HepG2 (cell line): ENCODE measurements around the gene CNTFR. TPM values are rescaled to one million over a fixed set of nuclear protein-coding genes. Genes with fewer than 3 reads are reported as not detected.

Source experiments
- ADNP ChIP-seq: sonication (generic); formaldehyde crosslinking; IDR thresholded peaks from 2 replicates; pipeline ENCODE4 v1.4.0; 2020; ENCODE audit warnings: missing genetic modification reagents
- CBX5 ChIP-seq: sonication (generic); formaldehyde crosslinking; IDR thresholded peaks from 2 replicates; pipeline ENCODE4 v1.4.0; 2020; ENCODE audit warnings: missing genetic modification reagents, borderline replicate concordance
- CENPBD1 ChIP-seq: sonication (generic); formaldehyde crosslinking; IDR thresholded peaks from 2 replicates; pipeline ENCODE4 v1.8.0; 2022; ENCODE audit warnings: missing genetic modification reagents, low read depth, mild to moderate bottlenecking, borderline replicate concordance
- EP300 ChIP-seq, 3 experiments: sonication (generic) in 1 of 3; formaldehyde crosslinking in 1 of 3; IDR thresholded peaks; 2 replicates each; pipeline versions ENCODE4 v1.5.1 to v1.6.1; 2011 to 2020; ENCODE audit warnings: low read depth in 2 of 3, low read length in 2 of 3, borderline replicate concordance in 1 of 3, improper control_type of control experiment in 1 of 3, mild to moderate bottlenecking in 1 of 3, missing genetic modification reagents in 1 of 3, moderate library complexity in 1 of 3
- FOXK2 ChIP-seq: fragments of 450-650 bp; IDR thresholded peaks from 2 replicates; pipeline ENCODE4 v1.6.1; 2016
- GLI4 ChIP-seq: sonication (generic); formaldehyde crosslinking; IDR thresholded peaks from 2 replicates; pipeline ENCODE4 v1.5.1; 2020; ENCODE audit warnings: missing genetic modification reagents, mild to moderate bottlenecking, moderate library complexity, borderline replicate concordance
- JUNB ChIP-seq: sonication (generic); formaldehyde crosslinking; IDR thresholded peaks from 2 replicates; pipeline ENCODE4 v1.8.0; 2022; ENCODE audit warnings: missing genetic modification reagents, mild to moderate bottlenecking, borderline replicate concordance
- KDM1A ChIP-seq: IDR thresholded peaks from 2 replicates; pipeline ENCODE4 v1.6.1; 2016; ENCODE audit warnings: missing compliant biosample characterization
- MIER2 ChIP-seq: IDR thresholded peaks from 2 replicates; pipeline ENCODE4 v1.6.1; 2016; ENCODE audit warnings: missing biosample characterization, missing genetic modification reagents
- MYC ChIP-seq: sonication (generic); formaldehyde crosslinking; IDR thresholded peaks from 2 replicates; pipeline ENCODE4 v1.9.0; 2021; ENCODE audit warnings: missing genetic modification reagents, borderline replicate concordance
- NR2F1 ChIP-seq, 2 experiments: fragments of 450-650 bp in 1 of 2; formaldehyde crosslinking in 1 of 2; IDR thresholded peaks; 2 replicates each; pipeline versions ENCODE4 v1.5.0 to v1.6.1; 2016 to 2020; ENCODE audit warnings: mild to moderate bottlenecking in 1 of 2, missing compliant biosample characterization in 1 of 2, missing genetic modification reagents in 1 of 2, moderate library complexity in 1 of 2
- PRDM15 ChIP-seq: sonication (generic); formaldehyde crosslinking; IDR thresholded peaks from 2 replicates; pipeline ENCODE4 v1.4.0; 2020; ENCODE audit warnings: missing genetic modification reagents
- SKI ChIP-seq: fragments of 450-650 bp; IDR thresholded peaks from one replicate; pipeline ENCODE4 v1.6.1; 2018; ENCODE audit warnings: mild to moderate bottlenecking; ENCODE audit not compliant: partially characterized antibody
- U2AF1 ChIP-seq: fragments of 200-400 bp; formaldehyde crosslinking; optimal IDR thresholded peaks from 2 replicates; pipeline ENCODE3; 2017; ENCODE audit warnings: mild to moderate bottlenecking, low read depth, low read length
- ZNF275 ChIP-seq: sonication (generic); formaldehyde crosslinking; IDR thresholded peaks from 2 replicates; pipeline ENCODE4 v1.8.0; 2022; ENCODE audit warnings: missing genetic modification reagents, mild to moderate bottlenecking, inconsistent platforms, borderline replicate concordance
- ZNF7 ChIP-seq: IDR thresholded peaks from 2 replicates; pipeline ENCODE4 v1.6.1; 2016; ENCODE audit warnings: missing biosample characterization, missing genetic modification reagents
- ZNF710 ChIP-seq: sonication (generic); formaldehyde crosslinking; IDR thresholded peaks from 2 replicates; pipeline ENCODE4 v1.5.0; 2020; ENCODE audit warnings: mild to moderate bottlenecking, missing genetic modification reagents, borderline replicate concordance
- ZSCAN25 ChIP-seq: sonication (generic); formaldehyde crosslinking; IDR thresholded peaks from 2 replicates; pipeline ENCODE4 v1.8.0; 2022; ENCODE audit warnings: mild to moderate bottlenecking, missing genetic modification reagents
- polyA plus RNA-seq, 8 experiments: library from polyadenylated mRNA; depleted of rRNA in 3 of 8; stranded (reverse) in 7 of 8; unstranded in 1 of 8; fragments of >200 nt; fragmentation: Illumina TruSeq in 4 of 8; extraction: Trizol in 4 of 8; gene quantifications; 2 replicates each; pipeline versions ENCODE4 v1.2.1 to v1.2.3, GENCODE V29; 2011 to 2016; ENCODE audit warnings: low read depth in 4 of 8, missing spikeins in 1 of 8, mixed read lengths in 1 of 8; ENCODE audit not compliant: insufficient read depth in 1 of 8
- total RNA-seq, 5 experiments: library from RNA; depleted of rRNA; stranded (reverse); fragments of >200 nt; fragmentation: Illumina TruSeq; extraction: Trizol; gene quantifications; 2 replicates each; pipeline ENCODE4 v1.2.3, GENCODE V29; 2016; ENCODE audit warnings: low read depth in 1 of 5
- TF ChIP-seq, protein P1 (sequence below): sonication (generic); formaldehyde crosslinking; IDR thresholded peaks from 2 replicates; pipeline ENCODE4 v1.4.0; 2020; ENCODE audit warnings: missing genetic modification reagents

The CNTFR gene
- total and polyA plus RNA-seq, 2 of the 13 experiments (the other 11 are each of a cell fraction or from before 2014, with no cell fraction given), result not detected

DNA sequence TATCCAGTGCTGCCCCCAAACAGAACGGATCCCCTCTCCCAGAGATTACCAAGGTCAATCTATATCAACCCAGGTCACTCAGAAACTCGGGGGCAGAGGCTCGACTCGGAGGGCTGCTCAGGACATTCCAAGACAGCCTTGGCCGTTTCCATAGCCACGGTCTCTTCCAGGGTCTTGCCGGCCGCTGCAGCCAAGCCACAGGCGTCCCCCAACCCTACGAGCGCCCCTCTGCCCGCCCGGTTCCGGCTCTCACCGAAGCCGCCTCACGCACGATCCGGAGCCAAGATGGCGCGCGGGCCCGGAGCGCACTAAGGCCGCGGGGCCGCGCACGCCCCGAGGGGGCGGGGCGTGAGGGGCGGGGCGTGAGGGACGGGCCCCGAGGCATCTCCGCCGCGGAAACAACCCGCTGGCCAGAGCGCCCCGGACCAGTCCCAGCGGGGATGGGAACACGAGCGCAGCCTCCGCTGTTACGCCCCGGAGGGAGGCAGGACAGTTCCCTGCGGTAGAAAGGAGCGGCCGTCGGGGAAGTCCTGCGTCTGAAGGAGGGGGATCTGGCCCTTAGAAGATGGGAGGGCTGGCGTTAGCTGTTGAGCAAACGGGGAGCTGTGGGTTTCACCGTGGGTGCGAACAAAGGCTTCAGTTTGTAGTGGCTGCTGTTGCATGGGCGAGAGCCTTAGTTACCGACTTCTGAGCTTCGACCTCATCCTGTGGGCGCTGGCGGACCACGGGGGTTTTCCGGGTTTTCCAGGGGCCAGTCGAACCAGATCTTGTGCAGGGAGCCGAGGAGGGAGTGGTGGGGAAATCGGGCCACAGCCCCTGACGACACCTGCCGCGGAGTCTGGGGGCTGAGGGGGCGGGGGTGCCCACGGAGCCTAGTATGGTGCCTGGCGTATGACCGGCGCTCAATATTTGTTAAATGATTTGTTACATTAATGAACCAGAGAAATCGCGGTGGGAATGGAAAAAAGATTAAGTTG is 22.6 kb upstream of the CNTFR start, which contains the start of gene RPP25L (continued):
- TF ChIP-seq PRDM15 (peak; percentile 73; the same call in 1 of the 2 replicates), MIER2 (no peak), KDM1A (CRISPR knock-in tag) (no peak), SKI (no peak), ADNP (CRISPR knock-in tag) (no peak), ZSCAN25 (no peak), NR2F1 (CRISPR knock-in tag; IDR thresholded peaks at IDR 0.05) (no peak), ZNF7 (CRISPR knock-in tag) (no peak), JUNB (CRISPR knock-in tag) (no peak), CBX5 (CRISPR knock-in tag) (no peak; the same call in 1 of the 2 replicates), EP300 (IDR thresholded peaks at IDR 0.05; ENCODE audit: low read depth in 2 of 2, low read length in 2 of 2) (no peak), EP300 (CRISPR knock-in tag; IDR thresholded peaks at IDR 0.05; ENCODE audit: borderline replicate concordance) (no peak), FOXK2 (no peak), ZNF710 (CRISPR knock-in tag) (no peak), U2AF1 (no peak), CENPBD1 (CRISPR knock-in tag) (no peak), GLI4 (CRISPR knock-in tag) (no peak), MYC (CRISPR knock-in tag) (peak; percentile 63; the same call in 1 of the 2 replicates), ZNF275 (no peak)
- TF ChIP-seq, protein P1, sequence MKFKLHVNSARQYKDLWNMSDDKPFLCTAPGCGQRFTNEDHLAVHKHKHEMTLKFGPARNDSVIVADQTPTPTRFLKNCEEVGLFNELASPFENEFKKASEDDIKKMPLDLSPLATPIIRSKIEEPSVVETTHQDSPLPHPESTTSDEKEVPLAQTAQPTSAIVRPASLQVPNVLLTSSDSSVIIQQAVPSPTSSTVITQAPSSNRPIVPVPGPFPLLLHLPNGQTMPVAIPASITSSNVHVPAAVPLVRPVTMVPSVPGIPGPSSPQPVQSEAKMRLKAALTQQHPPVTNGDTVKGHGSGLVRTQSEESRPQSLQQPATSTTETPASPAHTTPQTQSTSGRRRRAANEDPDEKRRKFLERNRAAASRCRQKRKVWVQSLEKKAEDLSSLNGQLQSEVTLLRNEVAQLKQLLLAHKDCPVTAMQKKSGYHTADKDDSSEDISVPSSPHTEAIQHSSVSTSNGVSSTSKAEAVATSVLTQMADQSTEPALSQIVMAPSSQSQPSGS (CRISPR knock-in tag), result no peak
